Retina (tissue), 1 donor: ENCODE data around the gene AQP10.
A peak's percentile ranks its signal among the peaks of the same experiment; 100 is the strongest.
"Not testable (repeated sequence)": the region's sequence is repeated elsewhere in the genome, so short reads cannot be mapped to it uniquely, and the experiment has no call there.

Experiments
- DNase-seq: peaks from one replicate; pipeline ENCODE4 v3.0.0-alpha.2; 2016

AQP10 gene

DNA sequence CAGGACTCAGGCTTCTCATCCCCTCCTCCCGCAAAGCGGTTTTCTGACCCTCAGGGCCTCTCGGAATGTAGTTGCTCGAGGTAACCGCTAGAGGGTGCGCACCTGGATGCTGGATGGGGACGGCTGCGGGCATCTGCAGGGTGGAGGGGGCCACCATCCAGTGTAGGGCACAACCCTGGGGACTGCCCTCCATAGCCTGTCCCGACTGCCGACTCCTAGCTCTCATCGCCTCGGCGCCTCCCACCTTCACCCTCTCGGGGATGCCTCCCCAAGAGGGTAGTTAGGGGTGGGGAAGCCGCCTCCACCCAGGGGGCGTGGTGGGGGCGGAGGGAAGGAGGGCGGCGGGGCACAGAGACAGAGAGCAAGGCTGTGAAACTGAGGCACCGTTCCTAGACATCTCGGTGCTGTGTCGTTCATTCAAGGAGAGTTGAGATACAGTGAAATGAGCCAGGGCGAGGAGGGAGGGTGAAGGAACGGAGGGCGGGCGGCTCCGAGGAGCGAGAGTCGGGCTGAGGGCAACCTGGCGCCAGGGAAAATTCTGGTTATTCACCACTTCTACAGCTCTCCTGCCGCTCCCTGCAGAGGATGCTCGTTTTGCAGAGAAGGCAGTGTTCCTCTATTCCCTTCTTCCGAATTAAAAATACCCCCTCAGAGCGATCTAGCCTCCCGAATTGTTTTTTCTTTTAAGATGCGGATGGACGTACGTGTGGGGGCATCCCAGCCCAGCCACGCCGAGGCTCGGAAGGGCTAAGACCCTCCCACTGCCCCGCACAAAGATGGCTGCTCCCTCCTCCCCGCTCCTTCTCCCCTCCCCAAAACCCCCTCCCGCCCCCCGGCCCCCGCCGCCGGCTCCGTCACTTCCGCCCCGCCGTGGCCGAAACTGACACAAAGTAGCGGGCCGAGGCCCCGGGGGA, 4.0 kb downstream of the AQP10 start, which contains the start of gene ATP8B2:
TSS of gene ATP8B2 (plus strand) at position 857 of the 914 bp plus-strand sequence. CDS start 2,617 bp downstream, outside the sequence.
- DNase-seq = peak; percentile 90

GRCh38 chr1:154325583-154326545, 5.0 kb downstream of the AQP10 start:
- DNase-seq = peak; percentile 73

- DNase-seq = no peak
Measured at GRCh38 chr1:154326546-154327465, 5.9 kb downstream of the AQP10 start.

GRCh38 chr1:154327466-154328317, 6.8 kb downstream of the AQP10 start:
- no peak for DNase-seq

DNA sequence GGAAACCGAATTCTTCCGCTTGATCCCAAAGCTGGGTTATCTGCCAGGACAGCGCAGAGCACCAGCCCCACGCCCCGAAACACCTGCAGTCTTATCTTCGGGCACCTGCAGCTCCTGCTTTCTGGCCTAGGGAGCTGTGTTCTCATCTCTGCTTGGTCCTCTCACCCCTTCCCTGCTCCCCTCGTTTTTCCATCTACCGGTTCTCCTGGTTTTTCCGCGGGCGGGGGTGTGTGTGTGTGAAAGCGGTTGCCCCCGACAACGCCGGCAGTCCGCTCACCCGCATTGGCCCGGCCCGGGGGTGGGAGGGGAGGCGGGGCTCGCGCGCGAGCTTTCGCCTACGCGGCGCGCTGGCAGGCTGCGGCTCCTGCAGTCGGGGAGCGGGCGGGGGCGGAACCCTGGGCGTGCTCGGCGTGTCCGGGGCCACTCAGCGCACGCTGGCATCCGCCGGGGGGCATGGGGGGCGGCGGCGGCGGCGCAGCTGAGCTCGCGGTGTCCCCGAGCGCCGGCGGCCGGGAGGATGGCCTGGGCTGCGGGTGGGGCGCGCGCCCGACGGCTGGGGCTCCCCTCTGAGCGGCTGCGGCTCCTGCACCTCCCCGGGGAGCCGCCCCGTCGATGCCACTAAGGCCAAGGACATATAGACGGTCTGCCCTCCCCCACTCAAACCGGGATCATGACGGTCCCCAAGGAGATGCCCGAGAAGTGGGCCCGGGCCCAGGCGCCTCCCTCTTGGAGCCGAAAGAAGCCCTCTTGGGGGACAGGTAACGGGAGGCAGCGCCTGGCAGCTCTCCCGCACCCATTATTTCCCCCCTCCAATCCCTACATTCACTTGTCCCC, 7.6 kb downstream of the AQP10 start:
- peak; percentile 72 for DNase-seq

DNA sequence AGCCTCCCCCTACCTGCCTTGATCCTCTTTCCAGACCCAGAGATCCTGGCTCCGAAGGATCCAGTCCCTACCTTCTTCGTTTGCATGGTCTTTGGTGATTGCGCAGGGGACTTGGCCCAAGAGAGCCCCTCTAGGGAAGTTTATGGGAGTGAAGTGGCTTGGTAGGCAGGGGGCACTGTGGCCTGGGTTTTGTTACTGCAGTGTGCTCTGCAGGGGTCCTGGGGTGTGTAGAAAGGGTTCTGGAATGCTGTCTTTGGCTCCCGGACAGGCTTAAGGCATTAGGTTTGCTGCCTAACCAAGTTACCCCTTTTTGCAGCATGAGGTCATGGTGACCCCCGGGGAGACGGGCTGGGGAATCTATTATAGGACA, 8.2 kb downstream of the AQP10 start:
- peak; percentile 59 for DNase-seq

- peak; percentile 70 for DNase-seq
Measured at GRCh38 chr1:154329551-154330131, 8.7 kb downstream of the AQP10 start.

DNA sequence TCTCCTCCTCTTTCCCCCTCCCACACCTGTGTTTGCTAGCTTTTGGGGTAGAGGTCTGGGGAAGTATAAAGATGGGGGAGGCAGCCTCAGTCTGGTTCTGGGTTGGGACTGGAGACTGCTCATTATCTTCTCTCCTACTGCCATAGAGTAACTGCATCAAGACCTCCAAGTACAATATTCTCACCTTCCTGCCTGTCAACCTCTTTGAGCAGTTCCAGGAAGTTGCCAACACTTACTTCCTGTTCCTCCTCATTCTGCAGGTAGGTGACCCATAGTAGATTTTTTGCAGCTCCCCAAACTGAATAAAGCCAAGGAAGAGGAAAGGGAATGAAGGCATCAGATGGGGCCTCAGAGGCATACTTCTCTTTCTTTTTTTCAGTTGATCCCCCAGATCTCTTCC, 9.8 kb downstream of the AQP10 start:
- DNase-seq = no peak

- DNase-seq = no peak
Measured at GRCh38 chr1:154334079-154335024, 13.5 kb downstream of the AQP10 start.

GRCh38 chr1:154335025-154335714, 14.3 kb downstream of the AQP10 start:
- peak; percentile 77 for DNase-seq

- DNase-seq = no peak
Measured at GRCh38 chr1:154337253-154337894, 16.5 kb downstream of the AQP10 start.

GRCh38 chr1:154338875-154339274, 18.0 kb downstream of the AQP10 start:
- no peak for DNase-seq

- not testable (repeated sequence) for DNase-seq
Measured at GRCh38 chr1:154341366-154341765, 20.5 kb downstream of the AQP10 start.

DNA sequence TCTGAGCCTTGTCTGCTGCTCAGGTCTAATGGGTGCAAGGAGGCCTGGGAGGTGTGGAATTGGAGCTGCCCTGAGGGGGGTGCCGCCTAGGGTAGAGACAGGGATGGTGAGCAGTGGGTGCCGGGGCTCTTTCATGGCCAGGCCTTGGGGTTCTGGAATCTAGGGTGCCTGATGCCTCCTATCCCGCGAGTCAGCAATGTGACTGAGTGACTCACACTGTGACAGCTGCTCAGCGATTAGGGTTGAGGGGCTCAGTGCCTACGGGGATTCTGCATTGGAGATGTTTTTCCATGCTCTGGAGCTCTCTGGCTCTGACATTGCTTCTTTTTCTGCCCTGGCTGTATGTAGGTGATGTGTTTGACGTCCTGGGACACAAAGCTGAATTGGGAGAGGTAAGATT, 21.2 kb downstream of the AQP10 start:
- no peak for DNase-seq

DNA sequence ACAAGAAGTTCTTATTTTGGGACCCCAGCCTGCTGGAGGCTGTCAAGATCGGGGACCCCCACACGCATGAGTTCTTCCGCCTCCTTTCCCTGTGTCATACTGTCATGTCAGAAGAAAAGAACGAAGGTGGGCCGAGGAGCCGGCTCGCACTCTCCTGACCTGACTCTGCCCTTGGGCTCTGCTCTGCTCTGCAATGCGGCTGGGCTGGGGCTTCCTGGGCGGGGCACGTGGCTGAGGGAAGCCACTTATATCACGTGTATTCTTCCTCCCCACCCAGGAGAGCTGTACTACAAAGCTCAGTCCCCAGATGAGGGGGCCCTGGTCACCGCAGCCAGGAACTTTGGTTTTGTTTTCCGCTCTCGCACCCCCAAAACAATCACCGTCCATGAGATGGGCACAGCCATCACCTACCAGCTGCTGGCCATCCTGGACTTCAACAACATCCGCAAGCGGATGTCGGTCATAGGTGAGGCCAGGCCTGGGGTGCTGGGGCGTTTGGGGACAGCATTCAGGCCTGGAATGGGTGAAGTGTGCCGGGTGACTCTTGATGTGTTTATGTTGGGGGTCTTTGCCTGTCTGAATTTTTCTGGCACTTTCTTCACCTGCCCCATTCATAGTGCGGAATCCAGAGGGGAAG, 22.1 kb downstream of the AQP10 start:
- DNase-seq = no peak

GRCh38 chr1:154344977-154345837, 24.3 kb downstream of the AQP10 start:
- DNase-seq = no peak
